ENCODE data around the gene TXNRD2.

- TF ChIP-seq POLR2A (IDR thresholded peaks at IDR 0.05; ENCODE audit: low read length) (no peak), GATA1 (IDR thresholded peaks at IDR 0.05; ENCODE audit: low read depth, low read length) (no peak)
These were observed 801 bp upstream of the TXNRD2 start for GRCh38 chr22:19942157-19943081.

All from erythroblast (primary cell).